ENCODE data around the gene OR4D9.
"Not testable (repeated sequence)": the region's sequence is repeated elsewhere in the genome, so short reads cannot be mapped to it uniquely, and the experiment has no call there.

OR4D9 gene

GRCh38 chr11:59528711-59529110, 17.4 kb downstream of the OR4D9 start:
- H3K4me1 ChIP-seq (ENCODE audit: control insufficient read depth, insufficient read depth, low read length) = peaks cover 13% of the 10 kb centered on the region
- no peaks in the 10 kb centered on the region for H3K36me3 ChIP-seq (ENCODE audit: control insufficient read depth, insufficient read depth, low read length)
- no peak overlapping the region for H3K4me3 ChIP-seq (ENCODE audit: low read depth, low read length)
- no peak overlapping the region for H3K9ac ChIP-seq (ENCODE audit: low read depth, low read length)
- H3K27me3 ChIP-seq (ENCODE audit: control insufficient read depth, insufficient read depth, low read length) = no peaks in the 10 kb centered on the region
- H3K9me3 ChIP-seq (ENCODE audit: control insufficient read depth, insufficient read depth, low read length) = no peaks in the 10 kb centered on the region

GRCh38 chr11:59532620-59533019, 21.3 kb downstream of the OR4D9 start:
- no peaks in the 10 kb centered on the region for H3K9me3 ChIP-seq (ENCODE audit: control insufficient read depth, insufficient read depth, low read length)
- no peak overlapping the region for H3K4me3 ChIP-seq (ENCODE audit: low read depth, low read length)
- peaks cover 7% of the 10 kb centered on the region for H3K4me1 ChIP-seq (ENCODE audit: control insufficient read depth, insufficient read depth, low read length)
- H3K36me3 ChIP-seq (ENCODE audit: control insufficient read depth, insufficient read depth, low read length) = no peaks in the 10 kb centered on the region
- no peak overlapping the region for H3K9ac ChIP-seq (ENCODE audit: low read depth, low read length)
- no peaks in the 10 kb centered on the region for H3K27me3 ChIP-seq (ENCODE audit: control insufficient read depth, insufficient read depth, low read length)

- H3K36me3 ChIP-seq (ENCODE audit: control insufficient read depth, insufficient read depth, low read length) = no peaks in the 10 kb centered on the region
- H3K9me3 ChIP-seq (ENCODE audit: control insufficient read depth, insufficient read depth, low read length) = no peaks in the 10 kb centered on the region
- no peaks in the 10 kb centered on the region for H3K4me1 ChIP-seq (ENCODE audit: control insufficient read depth, insufficient read depth, low read length)
- H3K4me3 ChIP-seq (ENCODE audit: low read depth, low read length) = no peak overlapping the region
- no peaks in the 10 kb centered on the region for H3K27me3 ChIP-seq (ENCODE audit: control insufficient read depth, insufficient read depth, low read length)
- H3K9ac ChIP-seq (ENCODE audit: low read depth, low read length) = no peak overlapping the region
Measured at GRCh38 chr11:59534676-59535075, 23.3 kb downstream of the OR4D9 start.

- no peaks in the 10 kb centered on the region for H3K4me1 ChIP-seq (ENCODE audit: control insufficient read depth, insufficient read depth, low read length)
- H3K36me3 ChIP-seq (ENCODE audit: control insufficient read depth, insufficient read depth, low read length) = no peaks in the 10 kb centered on the region
- no peaks in the 10 kb centered on the region for H3K9me3 ChIP-seq (ENCODE audit: control insufficient read depth, insufficient read depth, low read length)
- H3K27me3 ChIP-seq (ENCODE audit: control insufficient read depth, insufficient read depth, low read length) = no peaks in the 10 kb centered on the region
- no peak overlapping the region for H3K4me3 ChIP-seq (ENCODE audit: low read depth, low read length)
- no peak overlapping the region for H3K9ac ChIP-seq (ENCODE audit: low read depth, low read length)
Measured at GRCh38 chr11:59542142-59542810, 30.9 kb downstream of the OR4D9 start.

- not testable (repeated sequence) for H3K36me3 ChIP-seq (ENCODE audit: control insufficient read depth, insufficient read depth, low read length); H3K4me3 ChIP-seq (ENCODE audit: low read depth, low read length); H3K4me1 ChIP-seq (ENCODE audit: control insufficient read depth, insufficient read depth, low read length); H3K27me3 ChIP-seq (ENCODE audit: control insufficient read depth, insufficient read depth, low read length); H3K9me3 ChIP-seq (ENCODE audit: control insufficient read depth, insufficient read depth, low read length); H3K9ac ChIP-seq (ENCODE audit: low read depth, low read length)
Measured at GRCh38 chr11:59543713-59544112, 32.4 kb downstream of the OR4D9 start.

GRCh38 chr11:59544869-59545178, 33.5 kb downstream of the OR4D9 start:
- H3K9ac ChIP-seq (ENCODE audit: low read depth, low read length) = peak overlapping the region; percentile 57
- H3K27me3 ChIP-seq (ENCODE audit: control insufficient read depth, insufficient read depth, low read length) = no peaks in the 10 kb centered on the region
- peaks cover 2% of the 10 kb centered on the region for H3K4me1 ChIP-seq (ENCODE audit: control insufficient read depth, insufficient read depth, low read length)
- H3K4me3 ChIP-seq (ENCODE audit: low read depth, low read length) = peak overlapping the region; percentile 27
- no peaks in the 10 kb centered on the region for H3K9me3 ChIP-seq (ENCODE audit: control insufficient read depth, insufficient read depth, low read length)
- H3K36me3 ChIP-seq (ENCODE audit: control insufficient read depth, insufficient read depth, low read length) = no peaks in the 10 kb centered on the region

- Histone ChIP-seq H3K4me3 (ENCODE audit: low read depth, low read length) (peak overlapping the region; percentile 27), H3K4me1 (ENCODE audit: control insufficient read depth, insufficient read depth, low read length) (peaks cover 2% of the 10 kb centered on the region), H3K9ac (ENCODE audit: low read depth, low read length) (peak overlapping the region; percentile 57), H3K9me3 (ENCODE audit: control insufficient read depth, insufficient read depth, low read length) (no peaks in the 10 kb centered on the region), H3K36me3 (ENCODE audit: control insufficient read depth, insufficient read depth, low read length) (no peaks in the 10 kb centered on the region), H3K27me3 (ENCODE audit: control insufficient read depth, insufficient read depth, low read length) (no peaks in the 10 kb centered on the region)
Measured at GRCh38 chr11:59545179-59546020, 34.1 kb downstream of the OR4D9 start.

- not testable (repeated sequence) for H3K9ac ChIP-seq (ENCODE audit: low read depth, low read length); H3K27me3 ChIP-seq (ENCODE audit: control insufficient read depth, insufficient read depth, low read length); H3K4me3 ChIP-seq (ENCODE audit: low read depth, low read length); H3K4me1 ChIP-seq (ENCODE audit: control insufficient read depth, insufficient read depth, low read length); H3K36me3 ChIP-seq (ENCODE audit: control insufficient read depth, insufficient read depth, low read length); H3K9me3 ChIP-seq (ENCODE audit: control insufficient read depth, insufficient read depth, low read length)
Measured at GRCh38 chr11:59547605-59548308, 36.4 kb downstream of the OR4D9 start.

GRCh38 chr11:59548309-59548656, 36.9 kb downstream of the OR4D9 start:
- Histone ChIP-seq H3K9ac (ENCODE audit: low read depth, low read length) (no peak overlapping the region), H3K4me1 (ENCODE audit: control insufficient read depth, insufficient read depth, low read length) (peaks cover 2% of the 10 kb centered on the region), H3K4me3 (ENCODE audit: low read depth, low read length) (no peak overlapping the region), H3K27me3 (ENCODE audit: control insufficient read depth, insufficient read depth, low read length) (no peaks in the 10 kb centered on the region), H3K9me3 (ENCODE audit: control insufficient read depth, insufficient read depth, low read length) (no peaks in the 10 kb centered on the region), H3K36me3 (ENCODE audit: control insufficient read depth, insufficient read depth, low read length) (no peaks in the 10 kb centered on the region)

- Histone ChIP-seq H3K9me3 (ENCODE audit: control insufficient read depth, insufficient read depth, low read length) (no peaks in the 10 kb centered on the region), H3K36me3 (ENCODE audit: control insufficient read depth, insufficient read depth, low read length) (no peaks in the 10 kb centered on the region), H3K27me3 (ENCODE audit: control insufficient read depth, insufficient read depth, low read length) (peaks cover 1% of the 10 kb centered on the region), H3K4me3 (ENCODE audit: low read depth, low read length) (peak overlapping the region; percentile 81), H3K9ac (ENCODE audit: low read depth, low read length) (peak overlapping the region; percentile 76), H3K4me1 (ENCODE audit: control insufficient read depth, insufficient read depth, low read length) (peaks cover 2% of the 10 kb centered on the region)
Measured at GRCh38 chr11:59550368-59550841, 39.1 kb downstream of the OR4D9 start.

GRCh38 chr11:59550842-59551658, 39.7 kb downstream of the OR4D9 start:
- Histone ChIP-seq H3K4me3 (ENCODE audit: low read depth, low read length) (peak overlapping the region; percentile 81), H3K9ac (ENCODE audit: low read depth, low read length) (peak overlapping the region; percentile 76), H3K27me3 (ENCODE audit: control insufficient read depth, insufficient read depth, low read length) (peaks cover 6% of the 10 kb centered on the region), H3K9me3 (ENCODE audit: control insufficient read depth, insufficient read depth, low read length) (no peaks in the 10 kb centered on the region), H3K4me1 (ENCODE audit: control insufficient read depth, insufficient read depth, low read length) (peaks cover 2% of the 10 kb centered on the region), H3K36me3 (ENCODE audit: control insufficient read depth, insufficient read depth, low read length) (no peaks in the 10 kb centered on the region)
